Small intestine (tissue), 7 donors: ENCODE data around the gene CNTNAP4. TPM values are rescaled to one million over a fixed set of nuclear protein-coding genes. Genes with fewer than 3 reads are reported as not detected.

Source experiments
- DNase-seq, 2 donors: peaks; one replicate each; pipeline versions ENCODE4 v3.0.0 to v3.0.0-alpha.2; 2013
- FAIRE-seq: peaks from 2 replicates; lab custom pipeline; 2012; peaks lifted over from hg19 to GRCh38; lab: Jason Lieb, UNC
- H3K27ac ChIP-seq, 3 donors: one replicate each; pipeline ENCODE4 v1.5.1; 2013; ENCODE audit warnings: low read length in 2 of 3, mild to moderate bottlenecking in 2 of 3, control low read depth in 1 of 3, inconsistent platforms in 1 of 3, low read depth in 1 of 3, moderate library complexity in 1 of 3
- H3K27me3 ChIP-seq, 3 donors: one replicate each; pipeline ENCODE4 v1.6.1; 2013; ENCODE audit warnings: low read length in 3 of 3, inconsistent platforms in 1 of 3; ENCODE audit not compliant: control insufficient read depth in 3 of 3, insufficient read depth in 3 of 3
- H3K36me3 ChIP-seq, 3 donors: one replicate each; pipeline ENCODE4 v1.6.1; 2013; ENCODE audit warnings: low read length in 3 of 3, inconsistent platforms in 1 of 3, low read depth in 1 of 3, mild to moderate bottlenecking in 1 of 3, moderate library complexity in 1 of 3; ENCODE audit not compliant: control insufficient read depth in 3 of 3, insufficient read depth in 2 of 3
- H3K4me1 ChIP-seq, 3 donors: one replicate each; pipeline ENCODE4 v1.6.1; 2013; ENCODE audit warnings: low read length in 2 of 3, inconsistent platforms in 1 of 3, low read depth in 1 of 3, mild to moderate bottlenecking in 1 of 3, moderate library complexity in 1 of 3; ENCODE audit not compliant: control insufficient read depth in 3 of 3, insufficient read depth in 2 of 3
- H3K4me3 ChIP-seq, 3 donors: one replicate each; pipeline ENCODE4 v1.5.1; 2013; ENCODE audit warnings: low read length in 3 of 3, control low read depth in 1 of 3, inconsistent platforms in 1 of 3, low read depth in 1 of 3, mild to moderate bottlenecking in 1 of 3, moderate library complexity in 1 of 3
- H3K9me3 ChIP-seq, 2 donors: one replicate each; pipeline ENCODE4 v1.6.1; 2013; ENCODE audit warnings: low read depth in 1 of 2, low read length in 1 of 2; ENCODE audit not compliant: control insufficient read depth in 2 of 2, insufficient read depth in 1 of 2
- WGBS, 3 donors: extraction: QIAGEN DNeasy Blood & Tissue Kit; methylation state at CpG; one replicate each; pipeline ENCODE4 v1.1.7; 2013; 5-methylcytosine and 5-hydroxymethylcytosine counted together
- polyA plus RNA-seq, 4 donors: library from polyadenylated mRNA; stranded (reverse) in 3 of 4; unstranded in 1 of 4; fragments of 200-250 nt in 3 of 4; fragments of 120-200 nt in 1 of 4; gene quantifications; one replicate each; pipeline versions ENCODE4 v1.2.1 to v1.2.3, GENCODE V29; 2013
- donor health status: healthy with polysubstance abuse.
- donor health status: control.
- donor health status: control.
- donor health status: Bipolar disorder and iron deficiency.
- donor health status: healthy.

CNTNAP4 gene
- polyA plus RNA-seq, 4 donors: 0.09 to 0.10 TPM; not detected in 2

DNA sequence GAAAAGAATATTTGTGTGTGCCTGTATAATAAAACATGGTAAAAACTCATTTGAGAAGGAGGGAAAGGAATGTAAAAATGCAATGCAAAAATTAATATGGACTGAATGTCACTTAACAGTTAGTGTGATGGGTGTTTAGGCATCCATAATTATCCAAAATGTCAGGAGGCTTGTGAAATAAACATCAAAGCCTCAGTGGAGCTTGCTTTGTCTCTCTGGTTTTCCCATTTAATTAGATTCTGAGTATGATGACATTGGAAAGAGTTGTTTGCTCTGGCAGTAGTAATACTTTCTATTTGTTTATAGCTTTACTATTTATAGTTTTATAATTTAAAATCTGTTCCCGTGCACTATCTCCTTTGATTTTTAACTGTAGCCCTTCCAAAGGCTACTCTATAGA is 51.9 kb downstream of the CNTNAP4 start:
- no peak for FAIRE-seq

DNA sequence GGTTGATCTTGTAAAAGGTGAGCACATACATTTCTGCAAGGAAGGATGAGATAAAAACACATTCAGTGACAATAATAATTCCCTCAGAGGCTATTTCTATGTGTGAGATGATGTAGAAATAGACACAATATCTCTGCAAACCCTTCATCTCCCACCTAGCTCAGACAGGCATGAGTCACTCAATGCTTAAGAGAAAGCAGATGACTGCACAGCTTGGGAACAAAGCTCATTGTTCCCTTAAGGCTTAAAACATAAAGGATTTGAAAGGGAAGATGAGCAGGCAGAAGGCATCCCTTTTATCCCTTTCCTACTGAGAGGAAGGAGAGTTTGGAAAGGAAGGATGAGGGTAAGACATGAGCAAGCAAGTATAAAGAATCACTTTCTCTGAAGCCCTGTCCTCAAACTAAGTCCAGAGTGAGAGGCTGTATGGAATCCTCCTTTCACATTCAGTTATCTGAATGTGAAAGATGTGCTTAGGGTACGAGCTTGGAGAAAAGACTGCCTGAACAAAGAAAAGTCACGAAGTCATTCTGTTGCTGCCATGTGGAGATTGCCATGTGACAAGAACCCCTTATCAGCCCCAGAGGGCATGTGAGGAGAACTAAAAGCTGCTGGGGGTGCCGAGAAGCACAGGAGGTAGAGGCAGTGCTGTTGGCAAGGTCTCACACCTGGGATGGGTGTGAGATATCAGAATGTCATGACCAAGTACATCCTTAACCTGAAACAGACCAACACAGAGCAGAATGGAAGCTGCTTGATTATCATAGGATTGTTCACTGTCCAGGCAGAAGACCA is 58.2 kb downstream of the CNTNAP4 start:
- Histone ChIP-seq H3K27ac (no peak overlapping the region), H3K4me3 (no peak overlapping the region), H3K4me1 (no peaks in the 10 kb centered on the region), H3K27me3 (no peaks in the 10 kb centered on the region), H3K9me3 (peaks cover 0 to 3% of the 10 kb centered on the region in 2 donors), H3K36me3 (no peaks in the 10 kb centered on the region)
- 65 to 78% (median 74%) methylated on average over 3 of the region's 3 CpGs for WGBS, 3 donors
- FAIRE-seq (no peak), DNase-seq (no peak)

More for the DNA sequence above, 51.9 kb downstream of the CNTNAP4 start:
- Histone ChIP-seq H3K36me3 (no peaks in the 10 kb centered on the region), H3K27ac (no peak overlapping the region), H3K9me3 (no peaks in the 10 kb centered on the region), H3K4me3 (no peak overlapping the region), H3K4me1 (no peaks in the 10 kb centered on the region), H3K27me3 (no peaks in the 10 kb centered on the region)
- no peak for DNase-seq
- 20 to 28% (median 26%) methylated on average over 1 of the region's 1 CpG for WGBS, 3 donors

DNA sequence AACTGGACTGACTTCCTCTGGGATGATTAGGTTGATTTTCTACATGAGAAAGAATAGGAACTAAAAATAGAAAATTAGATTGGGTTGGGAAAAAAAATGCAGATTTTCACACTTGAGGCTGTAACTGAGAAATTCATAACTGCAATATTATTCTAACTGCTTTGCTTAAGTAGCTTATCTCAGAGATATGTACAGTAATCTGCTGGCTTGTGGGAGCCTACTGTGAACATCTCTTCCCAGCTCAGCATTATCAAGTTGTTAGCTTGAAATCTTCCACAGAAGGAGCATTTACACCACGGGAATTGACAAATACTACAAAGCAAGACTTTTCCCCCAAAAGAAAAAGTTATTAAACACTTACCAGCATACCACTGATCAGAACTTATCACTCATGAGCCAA is 58.9 kb downstream of the CNTNAP4 start:
- DNase-seq: no peak
- Histone ChIP-seq H3K4me3 (no peak overlapping the region), H3K27ac (no peak overlapping the region), H3K27me3 (no peaks in the 10 kb centered on the region), H3K9me3 (peaks cover 0 to 3% of the 10 kb centered on the region in 2 donors), H3K4me1 (no peaks in the 10 kb centered on the region), H3K36me3 (no peaks in the 10 kb centered on the region)
- 55 to 82% (median 75%) methylated on average over 1 of the region's 1 CpG for WGBS, 3 donors
- FAIRE-seq: no peak

DNA sequence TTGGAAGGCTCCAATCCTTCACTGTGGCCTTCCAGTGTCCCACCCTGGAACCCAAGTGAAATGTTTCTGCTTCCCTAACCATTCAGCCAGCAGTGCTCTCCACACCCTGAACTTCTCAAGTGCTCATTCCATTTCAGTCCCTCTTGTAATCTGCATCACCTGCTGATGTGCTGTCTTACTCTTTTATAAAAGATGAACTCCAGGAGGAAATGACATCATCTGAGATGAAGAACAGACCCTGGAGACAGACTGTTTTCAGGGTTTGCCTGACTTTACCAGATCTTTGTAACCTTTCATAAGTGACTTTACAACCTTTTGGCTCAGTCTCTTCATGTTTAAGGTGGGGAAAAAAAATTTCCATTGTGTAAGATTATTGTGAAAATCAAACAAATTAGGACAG is 61.3 kb downstream of the CNTNAP4 start:
- H3K27ac ChIP-seq: no peak overlapping the region
- FAIRE-seq (no peak), DNase-seq (no peak)
- H3K27me3 ChIP-seq: no peaks in the 10 kb centered on the region
- no peak overlapping the region for H3K4me3 ChIP-seq
- H3K9me3 ChIP-seq: peaks cover 0 to 3% of the 10 kb centered on the region in 2 donors
- H3K4me1 ChIP-seq: no peaks in the 10 kb centered on the region
- no peaks in the 10 kb centered on the region for H3K36me3 ChIP-seq

DNA sequence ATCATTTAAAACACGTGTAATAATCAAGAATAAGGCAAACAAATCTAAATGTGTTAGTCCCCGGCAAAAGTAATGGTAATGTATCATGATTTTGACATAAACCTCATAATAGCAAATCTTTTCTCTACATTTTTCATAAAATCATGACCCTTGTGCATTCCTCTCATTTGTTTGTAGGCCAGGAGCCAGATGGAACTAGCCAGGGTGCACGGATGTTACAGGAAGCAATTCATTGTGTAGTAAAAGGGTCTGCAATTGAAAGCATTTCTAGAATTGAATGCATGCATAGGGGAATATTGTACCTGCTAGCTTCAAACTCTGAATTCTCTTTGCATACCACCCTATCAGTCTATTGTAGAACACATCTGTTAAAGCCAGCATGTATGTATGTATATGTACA is 66.6 kb downstream of the CNTNAP4 start:
- Histone ChIP-seq H3K36me3 (no peaks in the 10 kb centered on the region), H3K4me1 (no peaks in the 10 kb centered on the region), H3K4me3 (no peak overlapping the region), H3K27ac (no peak overlapping the region), H3K27me3 (no peaks in the 10 kb centered on the region), H3K9me3 (no peaks in the 10 kb centered on the region)
- WGBS, 3 donors: 52 to 62% (median 58%) methylated on average over 3 of the region's 3 CpGs
- DNase-seq: no peak
- no peak for FAIRE-seq

DNA sequence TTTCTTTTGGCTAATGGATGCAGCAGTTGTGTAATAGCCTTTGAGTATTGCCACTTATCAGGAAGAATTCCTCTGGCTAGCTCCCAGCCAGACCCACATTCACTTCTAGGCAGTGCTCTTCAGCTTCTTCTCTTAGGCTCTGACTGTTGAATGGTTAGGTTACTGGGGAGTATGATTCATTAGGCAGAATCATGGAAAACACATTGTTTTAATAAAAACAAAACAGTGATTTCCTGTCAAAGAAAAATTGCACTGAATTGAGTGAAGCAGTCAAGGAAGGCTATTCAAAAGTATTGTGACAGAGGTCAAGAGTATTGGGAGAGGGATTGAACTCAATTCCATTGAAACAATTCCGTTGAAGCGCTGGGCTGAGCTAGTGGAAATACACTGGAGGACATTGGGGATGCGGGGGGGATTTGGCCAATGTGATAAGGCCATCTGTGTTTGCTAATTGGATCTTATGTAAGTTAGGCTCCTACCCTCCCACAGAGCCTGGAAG is 68.0 kb downstream of the CNTNAP4 start:
- Histone ChIP-seq H3K27me3 (no peaks in the 10 kb centered on the region), H3K9me3 (no peaks in the 10 kb centered on the region), H3K4me3 (no peak overlapping the region), H3K27ac (no peak overlapping the region), H3K36me3 (no peaks in the 10 kb centered on the region), H3K4me1 (no peaks in the 10 kb centered on the region)
- FAIRE-seq (no peak), DNase-seq (no peak)
- WGBS, 3 donors: 64 to 80% (median 68%) methylated on average over 3 of the region's 3 CpGs

DNA sequence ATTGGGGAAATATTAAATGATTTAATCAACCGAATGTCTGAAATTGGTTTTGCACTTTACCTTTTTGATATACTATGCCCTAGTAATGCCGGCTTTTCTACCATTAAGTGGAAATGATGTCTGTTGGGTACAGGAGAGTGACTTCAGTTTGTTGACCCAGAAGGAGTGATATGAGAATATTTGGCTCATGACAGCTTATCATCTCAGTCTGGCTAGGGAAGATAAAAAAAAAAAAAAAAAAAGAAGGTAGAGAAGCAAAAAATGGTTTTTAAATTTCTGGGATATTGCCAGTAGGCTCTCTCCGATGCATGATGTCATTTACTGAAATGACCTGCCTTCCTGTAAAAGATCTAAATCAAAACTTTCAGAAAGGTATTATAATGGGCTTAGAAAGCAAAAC is 69.0 kb downstream of the CNTNAP4 start:
- WGBS, 3 donors: 74 to 87% (median 85%) methylated on average over 3 of the region's 3 CpGs
- no peaks in the 10 kb centered on the region for H3K4me1 ChIP-seq
- FAIRE-seq (no peak), DNase-seq (no peak)
- H3K9me3 ChIP-seq: no peaks in the 10 kb centered on the region
- H3K27ac ChIP-seq: no peak overlapping the region
- H3K36me3 ChIP-seq: no peaks in the 10 kb centered on the region
- H3K27me3 ChIP-seq: no peaks in the 10 kb centered on the region
- no peak overlapping the region for H3K4me3 ChIP-seq

DNA sequence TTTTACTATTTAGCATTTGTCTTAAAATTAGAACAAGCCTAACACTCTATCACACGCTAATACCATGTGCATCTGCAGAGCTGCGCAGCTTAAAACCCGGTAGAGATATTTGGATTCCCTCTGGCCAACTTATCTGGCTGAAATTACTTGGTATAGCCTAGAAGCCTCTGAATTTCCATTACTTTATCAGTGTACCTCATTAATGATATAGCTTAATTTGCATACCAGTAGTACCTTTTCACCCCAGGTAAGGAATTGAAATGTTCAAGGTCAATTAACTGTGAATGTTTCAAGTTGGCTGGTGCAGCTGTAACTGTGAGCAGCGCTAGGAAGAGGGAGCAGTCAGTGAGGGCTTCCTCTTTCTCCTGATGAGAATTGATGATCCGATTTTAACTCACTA is 74.2 kb downstream of the CNTNAP4 start:
- H3K36me3 ChIP-seq: no peaks in the 10 kb centered on the region
- no peak overlapping the region for H3K27ac ChIP-seq
- WGBS, 3 donors: 79 to 84% (median 83%) methylated on average over 5 of the region's 5 CpGs
- no peaks in the 10 kb centered on the region for H3K27me3 ChIP-seq
- no peak overlapping the region for H3K4me3 ChIP-seq
- FAIRE-seq (no peak), DNase-seq (no peak)
- H3K4me1 ChIP-seq: no peaks in the 10 kb centered on the region
- H3K9me3 ChIP-seq: no peaks in the 10 kb centered on the region

DNA sequence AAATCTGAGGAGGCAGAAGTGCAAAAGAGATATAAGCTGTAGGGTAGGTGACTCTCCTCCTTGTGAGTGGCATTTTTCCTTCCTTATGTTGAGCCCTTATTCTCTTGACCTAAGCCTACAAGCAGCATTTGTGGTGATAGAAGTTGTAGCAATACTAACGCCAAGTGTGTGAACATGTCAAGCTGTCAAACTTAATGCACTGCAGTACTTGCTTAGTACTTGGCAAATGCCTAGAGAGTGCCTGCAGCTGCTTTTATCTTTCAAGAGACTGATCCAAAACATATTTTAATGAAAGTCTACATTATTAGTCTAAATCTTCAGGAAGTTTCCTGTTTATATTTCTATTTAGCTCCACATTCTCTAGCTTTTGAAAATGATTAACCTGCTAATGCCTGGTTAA is 83.2 kb downstream of the CNTNAP4 start:
- Histone ChIP-seq H3K4me1 (no peaks in the 10 kb centered on the region), H3K36me3 (no peaks in the 10 kb centered on the region), H3K4me3 (no peak overlapping the region), H3K27ac (no peak overlapping the region), H3K27me3 (no peaks in the 10 kb centered on the region), H3K9me3 (no peaks in the 10 kb centered on the region)
- FAIRE-seq (no peak), DNase-seq (no peak)
- WGBS, 3 donors: 65 to 88% (median 71%) methylated on average over 1 of the region's 1 CpG
